ENCODE results near the gene U2AF1. TPM values are rescaled to one million over a fixed set of nuclear protein-coding genes. Genes with fewer than 3 reads are reported as not detected.
"Not testable (repeated sequence)": the region's sequence is repeated elsewhere in the genome, so short reads cannot be mapped to it uniquely, and the experiment has no call there.

U2AF1 gene
- total RNA-seq, 1 donor from 2014 or later = 62.1 TPM

DNA sequence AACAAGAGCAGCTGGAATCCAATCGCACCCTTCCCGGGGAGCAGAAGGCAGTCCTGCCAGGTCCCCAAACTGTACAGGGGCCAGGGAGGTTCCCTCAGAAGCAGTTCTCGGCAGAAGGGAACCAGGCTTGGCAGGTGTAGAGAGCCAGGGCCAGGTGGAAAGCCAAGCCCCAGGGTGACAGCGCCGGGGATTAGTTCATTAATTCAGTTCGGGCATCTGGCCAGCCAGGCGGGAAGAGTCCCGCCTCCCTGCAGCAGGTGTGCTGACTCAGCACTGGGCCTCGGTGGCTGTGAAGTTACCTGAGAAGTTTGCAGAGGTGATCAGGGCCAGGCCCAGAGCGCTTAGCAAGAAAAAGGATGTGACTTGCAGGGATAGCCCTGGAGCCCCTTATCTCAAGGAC lies 37.7 kb downstream of the U2AF1 start:
- not testable (repeated sequence) for H3K9me3 Mint-ChIP-seq; H3K27ac Mint-ChIP-seq; H3K4me3 Mint-ChIP-seq; DNase-seq (ENCODE audit: low spot score in 2 of 2, unreplicated experiment in 2 of 2); H3K36me3 Mint-ChIP-seq; H3K27me3 Mint-ChIP-seq (ENCODE audit: low read depth); H3K4me1 Mint-ChIP-seq

- not testable (repeated sequence) for H3K27me3 Mint-ChIP-seq (ENCODE audit: low read depth); H3K4me1 Mint-ChIP-seq; H3K36me3 Mint-ChIP-seq; H3K9me3 Mint-ChIP-seq; DNase-seq (ENCODE audit: low spot score in 2 of 2, unreplicated experiment in 2 of 2); H3K4me3 Mint-ChIP-seq; H3K27ac Mint-ChIP-seq
These were observed 39.3 kb downstream of the U2AF1 start for GRCh38 chr21:43068065-43068464.

DNA sequence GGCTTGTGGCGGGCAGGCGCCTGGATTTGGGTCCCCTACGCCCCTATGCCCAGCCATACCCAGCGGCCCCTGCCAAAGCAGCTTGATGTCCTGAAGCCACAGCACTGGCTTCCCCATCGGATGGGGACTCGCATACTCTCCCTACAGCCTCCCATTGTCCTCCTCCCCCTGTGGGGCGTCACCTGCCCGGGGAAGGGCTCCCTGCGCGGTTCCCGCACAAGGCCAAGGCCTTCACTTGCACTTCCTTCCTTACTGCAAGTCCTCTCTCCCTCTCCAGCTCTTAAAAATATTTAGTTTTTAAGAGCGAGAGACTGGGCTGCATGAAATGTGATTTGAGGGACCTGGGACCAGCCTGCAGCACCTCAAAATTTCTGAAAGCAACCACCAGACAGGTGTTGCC lies 40.7 kb downstream of the U2AF1 start:
- not testable (repeated sequence) for DNase-seq (ENCODE audit: low spot score in 2 of 2, unreplicated experiment in 2 of 2); H3K27me3 Mint-ChIP-seq (ENCODE audit: low read depth); H3K27ac Mint-ChIP-seq; H3K36me3 Mint-ChIP-seq; H3K4me3 Mint-ChIP-seq; H3K4me1 Mint-ChIP-seq; H3K9me3 Mint-ChIP-seq

DNA sequence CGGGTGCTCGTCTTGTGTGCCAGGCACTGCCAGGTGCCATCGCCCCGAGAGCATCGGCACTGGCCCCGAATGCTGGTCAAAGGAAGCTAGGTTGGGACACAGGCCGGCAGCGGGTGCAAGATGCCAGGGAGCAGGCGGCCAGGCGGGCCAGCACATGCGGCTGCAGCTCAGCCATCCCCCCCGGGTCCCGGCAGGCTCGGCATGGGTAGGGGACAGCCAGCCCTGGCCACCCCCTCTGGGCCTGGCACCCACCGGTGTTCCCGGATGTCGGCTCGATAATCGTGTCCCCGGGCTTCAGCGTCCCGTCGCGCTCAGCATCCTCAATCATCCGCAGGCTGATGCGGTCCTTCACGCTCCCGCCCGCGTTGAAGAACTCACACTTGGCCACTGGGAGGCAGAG lies 41.4 kb downstream of the U2AF1 start:
- H3K4me1 Mint-ChIP-seq; H3K36me3 Mint-ChIP-seq; H3K27me3 Mint-ChIP-seq (ENCODE audit: low read depth); H3K4me3 Mint-ChIP-seq; H3K27ac Mint-ChIP-seq; DNase-seq (ENCODE audit: low spot score in 2 of 2, unreplicated experiment in 2 of 2); H3K9me3 Mint-ChIP-seq: not testable (repeated sequence)

- not testable (repeated sequence) for H3K27me3 Mint-ChIP-seq (ENCODE audit: low read depth); H3K9me3 Mint-ChIP-seq; H3K36me3 Mint-ChIP-seq; H3K4me3 Mint-ChIP-seq; H3K27ac Mint-ChIP-seq; DNase-seq (ENCODE audit: low spot score in 2 of 2, unreplicated experiment in 2 of 2); H3K4me1 Mint-ChIP-seq
These were observed 43.0 kb downstream of the U2AF1 start for GRCh38 chr21:43064265-43064917.

DNA sequence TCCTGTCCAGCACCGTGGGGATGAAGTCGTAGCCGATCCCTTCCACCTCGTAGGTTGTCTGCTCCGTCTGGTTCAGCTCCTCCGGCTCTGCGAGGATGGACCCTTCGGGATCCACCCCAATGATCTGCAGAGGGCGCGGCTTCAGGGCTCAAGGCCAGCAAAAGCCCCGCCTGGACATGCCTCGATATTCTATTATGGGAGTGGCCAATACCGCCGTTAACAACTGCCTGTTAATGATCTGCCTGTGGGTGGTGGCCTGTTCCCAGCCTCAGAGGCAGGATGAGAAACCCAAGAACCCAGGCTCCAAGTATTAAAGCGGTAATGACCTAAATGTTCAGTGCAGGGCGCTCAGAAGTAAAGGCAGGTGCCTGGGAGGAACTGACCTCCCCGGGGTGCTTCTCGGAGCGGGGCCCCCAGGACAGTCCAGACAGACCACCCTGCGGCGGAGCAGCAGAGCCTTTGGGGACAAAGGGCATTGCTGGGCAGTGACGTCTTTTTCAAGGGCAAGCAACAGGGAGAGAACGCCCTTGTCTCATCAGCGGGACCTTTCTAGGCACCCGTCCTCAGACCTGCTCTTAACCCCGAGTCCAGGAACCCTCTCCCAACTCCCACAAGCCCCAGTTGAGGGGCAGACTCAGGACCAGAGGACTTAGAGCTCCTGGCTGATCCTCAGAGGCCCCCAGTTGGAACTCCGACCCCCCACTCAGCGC lies 44.3 kb downstream of the U2AF1 start:
- H3K4me3 Mint-ChIP-seq; H3K27me3 Mint-ChIP-seq (ENCODE audit: low read depth); H3K4me1 Mint-ChIP-seq: not testable (repeated sequence)

DNA sequence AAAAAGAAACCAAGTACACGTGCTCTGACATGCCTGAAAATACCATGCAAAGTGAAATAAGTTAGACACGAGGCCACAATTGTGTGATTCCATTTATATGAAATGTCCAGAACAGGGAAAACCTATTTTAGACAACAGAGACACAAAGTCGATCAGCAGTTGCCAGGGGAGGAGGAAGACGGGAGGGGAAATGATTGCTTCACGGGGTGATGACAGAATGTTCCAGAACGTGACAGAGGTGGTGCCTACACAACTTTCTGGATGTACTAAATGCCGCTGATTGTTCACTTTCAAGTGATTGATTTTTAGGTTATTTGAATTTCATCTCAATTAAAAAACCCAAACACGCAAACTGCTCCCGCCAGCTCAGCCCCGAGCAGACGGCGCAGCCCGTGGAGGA lies 54.3 kb downstream of the U2AF1 start:
- DNase-seq (ENCODE audit: low spot score in 2 of 2, unreplicated experiment in 2 of 2); H3K27me3 Mint-ChIP-seq (ENCODE audit: low read depth); H3K36me3 Mint-ChIP-seq; H3K4me3 Mint-ChIP-seq; H3K4me1 Mint-ChIP-seq; H3K27ac Mint-ChIP-seq; H3K9me3 Mint-ChIP-seq: not testable (repeated sequence)

More for the DNA sequence above, 44.3 kb downstream of the U2AF1 start:
- not testable (repeated sequence) for H3K36me3 Mint-ChIP-seq; H3K9me3 Mint-ChIP-seq; H3K27ac Mint-ChIP-seq; DNase-seq (ENCODE audit: low spot score in 2 of 2, unreplicated experiment in 2 of 2)

DNA sequence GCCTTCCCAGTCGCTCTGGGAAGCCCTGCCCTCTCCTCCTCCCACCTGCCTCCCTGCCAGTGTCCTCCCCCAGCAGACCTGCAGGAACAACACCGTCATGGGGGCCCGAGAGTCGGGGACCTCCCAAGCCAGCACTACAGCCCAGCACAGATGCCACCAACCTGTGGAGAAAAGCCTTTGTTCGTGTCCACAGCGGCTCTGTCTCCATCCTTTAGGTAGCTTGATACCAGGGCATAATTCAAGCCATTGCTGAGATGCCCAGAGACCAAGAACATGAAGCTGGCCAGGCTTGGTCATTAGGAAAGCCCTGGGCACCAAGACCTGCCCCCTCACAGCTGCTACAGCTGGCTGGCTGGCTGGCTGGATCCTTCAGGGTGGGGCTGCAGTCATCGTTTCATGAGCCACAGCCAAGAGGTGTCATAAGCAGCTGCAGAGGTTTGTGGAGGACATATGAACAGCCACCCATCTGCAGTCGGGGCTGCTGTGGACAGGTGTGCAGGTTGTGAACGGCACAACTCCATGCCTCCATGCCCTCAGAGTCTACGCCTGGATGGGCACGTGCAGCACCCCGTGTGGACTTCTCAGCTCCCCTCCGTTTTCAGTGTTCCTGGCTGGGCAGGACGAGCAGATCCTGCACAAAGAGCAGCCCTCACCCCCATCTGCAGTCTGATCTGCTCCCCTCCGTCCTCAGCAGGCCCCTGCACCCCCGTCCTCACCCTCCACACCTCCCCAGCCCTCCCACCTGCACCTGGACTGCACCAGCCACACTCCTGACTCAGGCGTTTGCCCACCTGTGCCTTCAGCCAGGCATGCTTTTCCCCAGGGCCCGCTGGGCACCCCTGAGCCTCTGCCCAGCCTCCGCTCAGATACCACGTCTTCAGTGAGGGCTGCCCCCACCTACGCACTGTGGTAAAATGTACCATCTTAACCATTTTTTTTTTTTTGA lies 61.2 kb downstream of the U2AF1 start:
- not testable (repeated sequence) for H3K27me3 Mint-ChIP-seq (ENCODE audit: low read depth); H3K4me1 Mint-ChIP-seq; H3K36me3 Mint-ChIP-seq; DNase-seq (ENCODE audit: low spot score in 2 of 2, unreplicated experiment in 2 of 2); H3K9me3 Mint-ChIP-seq; H3K27ac Mint-ChIP-seq; H3K4me3 Mint-ChIP-seq

GRCh38 chr21:43045165-43045875 lies 62.0 kb downstream of the U2AF1 start:
- not testable (repeated sequence) for H3K4me1 Mint-ChIP-seq; H3K9me3 Mint-ChIP-seq; H3K4me3 Mint-ChIP-seq; DNase-seq (ENCODE audit: low spot score in 2 of 2, unreplicated experiment in 2 of 2); H3K36me3 Mint-ChIP-seq; H3K27ac Mint-ChIP-seq; H3K27me3 Mint-ChIP-seq (ENCODE audit: low read depth)

- not testable (repeated sequence) for H3K36me3 Mint-ChIP-seq; H3K4me3 Mint-ChIP-seq; H3K9me3 Mint-ChIP-seq; H3K27ac Mint-ChIP-seq; H3K4me1 Mint-ChIP-seq; H3K27me3 Mint-ChIP-seq (ENCODE audit: low read depth); DNase-seq (ENCODE audit: low spot score in 2 of 2, unreplicated experiment in 2 of 2)
These were observed 62.8 kb downstream of the U2AF1 start for GRCh38 chr21:43044547-43044946.

- H3K36me3 Mint-ChIP-seq, H3K27ac Mint-ChIP-seq, H3K9me3 Mint-ChIP-seq: not testable (repeated sequence)
These were observed 64.1 kb downstream of the U2AF1 start for GRCh38 chr21:43043291-43043690.

More at GRCh38 chr21:43043291-43043690, 64.1 kb downstream of the U2AF1 start:
- H3K4me1 Mint-ChIP-seq; H3K4me3 Mint-ChIP-seq; H3K27me3 Mint-ChIP-seq (ENCODE audit: low read depth); DNase-seq (ENCODE audit: low spot score in 2 of 2, unreplicated experiment in 2 of 2): not testable (repeated sequence)

Measured in mesothelial cell of epicardium (in vitro differentiated cells).